T-helper 2 cell treated with Interferon-gamma antibody and Interleukin-4, amounts not matched to agents 5 μg/mL and 100 μg/mL, for 36 hours (primary cell): Measurements from ENCODE around the gene PFN4.
"Not testable (repeated sequence)": the region's sequence is repeated elsewhere in the genome, so short reads cannot be mapped to it uniquely, and the experiment has no call there.

Experiments
- DNase-seq: peaks from one replicate; pipeline ENCODE4 v3.0.0; 2021; ENCODE audit warnings: low spot score
- H3K27ac Mint-ChIP-seq: one replicate; pipeline ENCODE4 v1.8.0; 2021; ENCODE audit warnings: mild to moderate bottlenecking, mixed read lengths
- H3K27me3 Mint-ChIP-seq: one replicate; pipeline ENCODE4 v1.8.0; 2021; ENCODE audit warnings: low read depth, mixed read lengths
- H3K36me3 Mint-ChIP-seq: one replicate; pipeline ENCODE4 v1.8.0; 2021; ENCODE audit warnings: low read depth, mixed read lengths
- H3K4me1 Mint-ChIP-seq: one replicate; pipeline ENCODE4 v1.8.0; 2021; ENCODE audit warnings: low read depth, mixed read lengths
- H3K4me3 Mint-ChIP-seq: one replicate; pipeline ENCODE4 v1.8.0; 2022; ENCODE audit warnings: mild to moderate bottlenecking, moderate library complexity, mixed read lengths
- H3K9me3 Mint-ChIP-seq: one replicate; pipeline ENCODE4 v1.8.0; 2021; ENCODE audit warnings: mixed read lengths

The PFN4 gene

DNA sequence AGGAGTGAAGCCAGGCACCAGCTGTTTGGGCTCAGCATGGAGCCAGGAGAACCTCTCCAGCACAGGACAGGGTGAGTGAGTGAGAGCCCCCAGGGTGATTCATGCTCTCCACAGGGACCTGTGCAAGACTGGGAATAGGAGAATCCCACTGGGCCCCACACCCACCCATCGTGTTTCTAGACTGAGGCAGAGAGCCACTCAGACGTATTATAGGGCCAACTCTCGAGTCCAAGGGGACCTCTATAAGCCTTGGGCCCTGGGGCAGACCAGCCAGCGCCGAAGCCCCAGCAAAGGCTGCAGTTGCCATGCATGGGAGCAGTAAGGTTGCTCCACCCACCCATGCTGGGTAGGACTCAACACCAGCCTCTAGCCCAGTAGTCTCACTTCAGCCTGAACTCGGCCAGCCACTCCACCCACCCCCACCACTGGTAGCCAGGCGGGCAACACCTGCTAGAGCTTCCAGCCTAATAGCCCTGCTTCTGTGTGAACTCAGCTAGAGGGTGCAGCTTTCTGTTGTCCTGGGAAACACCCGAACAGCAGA lies 19.0 kb downstream of the PFN4 start:
- H3K36me3 Mint-ChIP-seq = no peaks in the 10 kb centered on the region
- H3K27me3 Mint-ChIP-seq = no peaks in the 10 kb centered on the region
- no peak overlapping the region for H3K27ac Mint-ChIP-seq
- H3K4me3 Mint-ChIP-seq = no peak overlapping the region
- H3K4me1 Mint-ChIP-seq = no peaks in the 10 kb centered on the region
- no peak for DNase-seq
- peaks cover 36% of the 10 kb centered on the region for H3K9me3 Mint-ChIP-seq

DNA sequence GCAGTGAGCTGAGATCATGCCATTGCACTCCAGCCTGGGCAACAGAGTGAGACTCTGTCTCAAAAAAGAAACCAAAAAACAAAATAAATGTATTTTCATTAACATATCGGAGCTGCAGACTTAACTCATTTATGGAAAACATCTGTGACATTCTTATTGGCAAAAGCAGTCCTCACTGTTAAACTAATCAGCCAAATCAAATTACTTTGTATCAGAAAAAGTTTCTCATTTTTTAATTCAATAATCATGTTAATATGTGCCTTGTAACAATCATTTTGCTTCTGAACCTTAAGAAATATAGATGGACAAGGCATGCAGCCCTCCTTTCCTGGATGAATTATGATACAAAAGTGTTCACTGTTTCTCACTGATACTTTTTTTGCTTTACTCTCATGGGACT lies 20.5 kb downstream of the PFN4 start:
- Mint-ChIP-seq H3K9me3 (peaks cover 37% of the 10 kb centered on the region), H3K4me1 (no peaks in the 10 kb centered on the region), H3K36me3 (no peaks in the 10 kb centered on the region), H3K4me3 (no peak overlapping the region), H3K27me3 (peaks cover 2% of the 10 kb centered on the region), H3K27ac (no peak overlapping the region)
- no peak for DNase-seq

DNA sequence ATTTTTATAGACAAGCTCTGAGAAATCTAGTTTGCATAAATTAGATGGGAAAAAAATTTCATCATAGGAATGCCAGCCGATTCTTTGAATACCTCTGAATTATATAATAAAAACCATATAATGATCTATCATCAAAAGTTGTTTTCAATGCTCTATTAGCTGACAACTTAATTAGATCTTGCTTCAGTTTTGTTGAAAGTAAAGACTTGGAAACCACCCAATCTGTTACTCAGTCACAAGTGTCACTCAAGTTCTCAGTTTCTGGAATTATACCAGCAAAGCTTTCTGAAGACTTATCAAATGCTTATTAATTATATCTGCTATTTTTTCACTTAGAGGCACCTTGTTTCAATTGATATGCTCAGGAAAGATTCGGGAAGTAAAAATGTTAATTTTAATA lies 21.1 kb downstream of the PFN4 start:
- peaks cover 2% of the 10 kb centered on the region for H3K27me3 Mint-ChIP-seq
- DNase-seq = no peak
- no peaks in the 10 kb centered on the region for H3K4me1 Mint-ChIP-seq
- H3K9me3 Mint-ChIP-seq = peaks cover 31% of the 10 kb centered on the region
- H3K36me3 Mint-ChIP-seq = no peaks in the 10 kb centered on the region
- no peak overlapping the region for H3K4me3 Mint-ChIP-seq
- no peak overlapping the region for H3K27ac Mint-ChIP-seq

DNA sequence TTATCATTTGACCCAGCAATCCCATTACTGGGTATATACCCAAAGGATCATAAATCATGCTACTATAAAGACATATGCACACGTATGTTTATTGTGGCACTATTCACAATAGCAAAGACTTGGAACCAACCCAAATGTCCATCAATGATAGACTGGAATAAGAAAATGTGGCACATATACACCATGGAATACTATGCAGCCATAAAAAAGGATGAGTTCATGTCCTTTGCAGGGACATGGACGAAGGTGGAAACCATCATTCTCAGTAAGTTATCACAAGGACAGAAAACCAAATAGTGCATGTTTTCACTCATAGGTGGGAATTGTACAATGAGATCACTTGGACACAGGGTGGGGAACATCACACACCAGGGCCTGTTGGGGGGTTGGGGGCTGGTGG lies 22.4 kb downstream of the PFN4 start:
- H3K27me3 Mint-ChIP-seq = not testable (repeated sequence)

GRCh38 chr2:24095171-24095677 lies 27.9 kb downstream of the PFN4 start:
- H3K9me3 Mint-ChIP-seq = peaks cover 14% of the 10 kb centered on the region
- not testable (repeated sequence) for H3K27me3 Mint-ChIP-seq, DNase-seq, H3K27ac Mint-ChIP-seq, H3K36me3 Mint-ChIP-seq, H3K4me3 Mint-ChIP-seq, H3K4me1 Mint-ChIP-seq

More for the DNA sequence above, 22.4 kb downstream of the PFN4 start:
- H3K4me1 Mint-ChIP-seq, DNase-seq, H3K36me3 Mint-ChIP-seq, H3K27ac Mint-ChIP-seq, H3K4me3 Mint-ChIP-seq: not testable (repeated sequence)
- peaks cover 22% of the 10 kb centered on the region for H3K9me3 Mint-ChIP-seq

GRCh38 chr2:24093270-24093669 lies 29.9 kb downstream of the PFN4 start:
- not testable (repeated sequence) for H3K27me3 Mint-ChIP-seq, H3K36me3 Mint-ChIP-seq, H3K4me1 Mint-ChIP-seq, H3K9me3 Mint-ChIP-seq, DNase-seq, H3K27ac Mint-ChIP-seq, H3K4me3 Mint-ChIP-seq

GRCh38 chr2:24088821-24089359 lies 34.2 kb downstream of the PFN4 start:
- no peaks in the 10 kb centered on the region for H3K9me3 Mint-ChIP-seq
- no peak overlapping the region for H3K4me3 Mint-ChIP-seq
- peaks cover 8% of the 10 kb centered on the region for H3K4me1 Mint-ChIP-seq
- H3K27ac Mint-ChIP-seq = no peak overlapping the region
- H3K36me3 Mint-ChIP-seq = peaks cover 2% of the 10 kb centered on the region
- no peaks in the 10 kb centered on the region for H3K27me3 Mint-ChIP-seq
- no peak for DNase-seq

GRCh38 chr2:24087032-24087431 lies 36.1 kb downstream of the PFN4 start:
- no peak for DNase-seq
- Mint-ChIP-seq H3K36me3 (no peaks in the 10 kb centered on the region), H3K27ac (no peak overlapping the region), H3K4me1 (peaks cover 8% of the 10 kb centered on the region), H3K4me3 (no peak overlapping the region), H3K9me3 (no peaks in the 10 kb centered on the region), H3K27me3 (no peaks in the 10 kb centered on the region)

DNA sequence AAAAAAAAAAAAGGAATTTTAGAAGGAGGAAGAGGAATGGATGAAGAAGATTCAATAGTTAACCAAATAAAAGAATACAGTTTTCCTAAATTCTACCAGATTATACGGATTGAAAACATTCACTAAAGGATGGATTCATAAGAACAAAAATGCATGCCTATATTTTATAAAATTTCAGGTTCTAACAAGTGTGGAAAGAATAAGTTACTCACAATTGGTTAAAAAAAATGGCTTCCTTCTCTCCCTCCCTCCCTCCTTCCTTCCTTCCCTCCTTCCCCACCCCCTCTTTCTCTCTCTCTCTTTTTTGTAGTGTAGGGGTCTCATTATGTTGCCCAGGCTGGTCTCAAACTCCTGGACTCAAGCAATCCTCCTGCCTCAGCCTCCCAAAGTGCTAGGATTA lies 36.9 kb downstream of the PFN4 start:
- Mint-ChIP-seq H3K4me3 (no peak overlapping the region), H3K27ac (no peak overlapping the region), H3K9me3 (no peaks in the 10 kb centered on the region), H3K36me3 (peaks cover 2% of the 10 kb centered on the region), H3K4me1 (peaks cover 8% of the 10 kb centered on the region), H3K27me3 (no peaks in the 10 kb centered on the region)
- no peak for DNase-seq

DNA sequence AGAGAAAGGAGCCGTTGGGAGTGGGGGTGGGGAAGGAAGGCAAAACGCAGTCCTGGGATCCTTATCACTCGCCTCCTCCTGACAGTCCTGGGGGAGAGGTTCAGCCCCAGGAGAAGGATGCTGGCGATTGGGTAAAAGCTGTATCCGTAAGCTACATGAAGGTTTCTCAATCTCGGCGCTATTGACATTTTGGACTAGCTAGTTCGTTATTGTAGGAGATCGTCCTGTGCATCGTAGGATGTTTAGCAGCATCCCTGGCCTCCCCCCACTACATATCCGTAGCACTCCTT lies 38.0 kb downstream of the PFN4 start:
- no peak for DNase-seq
- H3K36me3 Mint-ChIP-seq = peaks cover 3% of the 10 kb centered on the region
- peak overlapping the region; percentile 86 for H3K4me3 Mint-ChIP-seq
- H3K27ac Mint-ChIP-seq = no peak overlapping the region
- H3K4me1 Mint-ChIP-seq = peaks cover 8% of the 10 kb centered on the region
- no peaks in the 10 kb centered on the region for H3K27me3 Mint-ChIP-seq
- no peaks in the 10 kb centered on the region for H3K9me3 Mint-ChIP-seq

DNA sequence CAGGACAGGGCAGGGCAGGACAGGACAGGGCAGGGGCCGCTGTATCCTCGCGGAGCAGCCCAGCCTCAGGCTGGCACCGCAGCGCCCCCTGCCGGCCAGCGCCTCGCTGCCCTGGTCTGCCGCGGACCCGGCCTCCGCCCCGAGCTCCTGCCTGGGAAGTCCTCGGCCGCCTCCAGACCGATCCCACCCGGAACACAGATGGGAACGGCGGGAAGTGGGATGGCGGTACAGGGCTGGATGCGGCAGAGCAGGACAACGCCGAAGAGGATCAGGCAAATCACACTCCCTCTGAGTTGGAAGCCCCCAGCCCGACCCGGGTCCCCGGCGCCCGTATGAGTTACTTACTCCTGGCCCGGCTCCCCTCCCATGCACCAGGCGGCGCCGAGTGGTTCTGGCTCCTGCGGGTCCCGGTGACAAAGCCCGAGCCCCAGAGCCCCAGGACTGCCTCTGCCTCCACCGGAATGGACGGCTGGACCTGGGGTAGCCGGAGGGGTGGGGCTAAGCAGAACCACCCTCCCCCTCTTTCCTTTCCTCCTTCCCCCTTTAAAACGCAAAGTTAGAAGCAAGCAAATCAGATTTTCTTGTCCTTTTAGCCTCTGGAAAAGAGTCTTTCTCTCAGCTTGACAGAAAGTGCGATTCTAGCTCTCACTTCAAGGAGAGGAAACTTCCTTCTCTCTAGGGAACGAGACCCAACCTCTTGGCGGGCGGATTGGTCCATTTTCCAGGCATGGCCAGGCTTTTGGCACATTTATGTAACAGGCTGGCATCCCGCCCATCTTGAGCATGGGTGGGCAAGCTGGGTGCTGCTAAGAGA lies 38.5 kb downstream of the PFN4 start, which contains the start of gene TP53I3:
Gene TP53I3, minus strand, starts transcription at position 449 of the 814 bp plus-strand sequence. CDS start 508 bp downstream, outside the sequence.
- peak within 1 kb of the TSS; percentile 86 for H3K4me3 Mint-ChIP-seq
- peak; percentile 83 for DNase-seq
- H3K36me3 Mint-ChIP-seq = peaks cover 3% of the 10 kb centered on the region
- H3K27me3 Mint-ChIP-seq = no peaks in the 10 kb centered on the region
- H3K9me3 Mint-ChIP-seq = no peaks in the 10 kb centered on the region
- peak within 1 kb of the TSS; percentile 81 for H3K27ac Mint-ChIP-seq
- H3K4me1 Mint-ChIP-seq = peaks cover 8% of the 10 kb centered on the region

- H3K4me1 Mint-ChIP-seq = peaks cover 8% of the 10 kb centered on the region
- no peaks in the 10 kb centered on the region for H3K9me3 Mint-ChIP-seq
- peak overlapping the region; percentile 86 for H3K4me3 Mint-ChIP-seq
- no peak for DNase-seq
- peak overlapping the region; percentile 81 for H3K27ac Mint-ChIP-seq
- H3K27me3 Mint-ChIP-seq = no peaks in the 10 kb centered on the region
- H3K36me3 Mint-ChIP-seq = peaks cover 3% of the 10 kb centered on the region
Measured at GRCh38 chr2:24083567-24084385, 39.4 kb downstream of the PFN4 start.

GRCh38 chr2:24082787-24083566 lies 40.2 kb downstream of the PFN4 start:
- peaks cover 10% of the 10 kb centered on the region for H3K4me1 Mint-ChIP-seq
- no peak for DNase-seq
- H3K9me3 Mint-ChIP-seq = no peaks in the 10 kb centered on the region
- peaks cover 3% of the 10 kb centered on the region for H3K36me3 Mint-ChIP-seq
- no peak overlapping the region for H3K27ac Mint-ChIP-seq
- H3K27me3 Mint-ChIP-seq = no peaks in the 10 kb centered on the region
- peak overlapping the region; percentile 86 for H3K4me3 Mint-ChIP-seq
